UCSD-AML1 (cell line): ENCODE data around the gene KTN1.

Experiments
- DNase-seq: peaks from one replicate; lab custom pipeline; 2025; ENCODE audit not compliant: unreplicated experiment; lab: John Stamatoyannopoulos, UW

The KTN1 gene

DNA sequence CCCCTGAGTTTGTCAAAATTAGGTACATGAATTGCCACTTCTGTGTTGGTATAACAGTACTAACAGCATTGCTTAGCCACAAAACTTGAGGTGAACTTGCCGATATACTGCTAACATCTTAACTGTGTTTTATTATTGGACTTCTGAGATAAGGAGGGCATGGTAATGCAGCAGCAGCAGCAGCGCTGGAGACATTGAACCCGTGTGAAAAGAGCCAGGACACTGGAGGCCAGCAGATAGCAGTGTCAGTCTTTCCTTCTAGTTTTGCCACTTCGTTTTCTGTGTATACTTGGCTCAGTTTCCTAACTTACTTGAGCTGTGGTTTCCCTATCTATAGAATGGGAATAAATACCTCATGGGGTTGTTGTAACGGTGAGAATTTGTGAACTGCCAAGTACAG, 82.7 kb downstream of the KTN1 start:
- DNase-seq, result no peak

DNA sequence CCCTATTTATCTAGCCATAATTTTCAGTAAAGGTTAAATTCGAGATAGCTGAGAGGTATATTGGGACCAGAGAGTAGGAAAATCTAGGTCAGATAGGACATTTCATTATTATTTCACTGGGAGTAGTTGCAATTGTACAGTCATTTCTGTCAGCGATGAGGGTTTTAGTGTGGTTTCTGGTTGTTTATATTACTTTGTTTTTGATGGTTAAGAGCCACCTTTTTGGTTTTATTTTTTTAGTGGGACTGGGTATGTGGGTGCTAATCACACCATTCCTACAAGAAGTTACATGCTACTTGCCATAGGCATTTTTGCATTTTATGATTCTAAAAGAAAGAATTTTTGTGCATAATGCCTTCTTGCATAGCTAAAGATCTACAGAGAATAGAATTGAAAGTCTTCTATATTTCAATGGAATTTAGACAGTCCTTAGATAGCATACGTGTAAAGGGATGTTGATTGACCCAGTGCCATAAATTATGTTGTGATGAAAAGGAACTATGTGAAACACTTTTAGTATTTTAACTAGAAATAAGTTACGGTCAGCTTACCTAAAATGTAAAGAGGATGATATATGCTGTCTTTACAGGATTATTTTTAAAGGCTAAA, 85.2 kb downstream of the KTN1 start:
- DNase-seq, result no peak

DNA sequence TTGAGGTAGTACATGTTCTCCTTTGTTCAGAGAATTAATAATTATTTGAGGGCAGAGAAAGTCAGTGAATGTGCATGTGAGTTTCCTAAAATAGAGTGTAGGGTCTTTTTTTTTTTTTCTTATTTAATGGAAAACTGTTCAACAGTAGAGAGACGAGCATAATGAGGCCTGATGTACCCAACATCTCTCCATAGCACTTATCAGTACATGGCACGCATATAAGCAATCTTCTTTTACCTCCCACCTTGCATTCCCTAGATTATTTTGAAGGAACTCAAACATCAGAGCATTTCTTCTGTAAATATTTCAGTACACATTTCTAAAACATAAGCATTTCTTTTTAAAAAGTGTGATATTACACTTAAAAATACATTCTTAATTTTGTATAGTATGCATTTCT, 87.8 kb downstream of the KTN1 start:
- no peak for DNase-seq

DNA sequence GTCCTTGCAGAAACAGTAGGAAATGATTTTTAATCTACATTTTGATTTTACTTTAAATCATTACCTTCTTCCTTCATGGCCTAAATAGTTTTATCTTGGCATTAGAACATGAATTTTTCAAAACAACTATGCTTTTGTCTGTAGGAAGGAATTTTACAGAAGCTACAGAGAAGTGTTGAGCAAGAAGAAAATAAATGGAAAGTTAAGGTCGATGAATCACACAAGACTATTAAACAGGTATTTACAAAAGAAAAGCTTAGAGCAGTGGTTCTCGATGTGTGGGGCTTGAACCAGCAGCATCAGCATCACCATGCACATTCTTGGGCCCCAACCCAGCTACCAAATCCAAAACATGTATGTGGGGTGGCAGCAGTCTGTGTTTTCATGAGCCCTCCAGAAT, 91.6 kb downstream of the KTN1 start:
- DNase-seq, result no peak

DNA sequence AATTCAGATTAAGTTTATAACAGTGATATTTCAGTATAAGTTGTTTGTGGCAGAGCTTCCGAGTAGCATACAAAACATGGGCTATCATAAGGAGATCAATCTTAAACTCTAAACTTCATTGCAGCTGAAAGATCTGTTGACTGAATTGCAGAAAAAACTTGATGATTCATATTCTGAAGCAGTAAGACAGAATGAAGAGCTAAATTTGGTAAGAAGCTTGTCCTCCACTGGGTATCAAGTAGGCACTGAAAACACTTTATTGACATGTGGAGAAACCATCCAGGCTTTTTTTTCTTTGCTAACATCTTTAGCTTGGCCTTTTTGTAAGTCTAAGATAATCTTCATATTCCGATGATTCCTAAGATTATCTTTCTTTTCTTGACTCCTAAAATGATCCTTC, 93.0 kb downstream of the KTN1 start:
- DNase-seq, result no peak

DNA sequence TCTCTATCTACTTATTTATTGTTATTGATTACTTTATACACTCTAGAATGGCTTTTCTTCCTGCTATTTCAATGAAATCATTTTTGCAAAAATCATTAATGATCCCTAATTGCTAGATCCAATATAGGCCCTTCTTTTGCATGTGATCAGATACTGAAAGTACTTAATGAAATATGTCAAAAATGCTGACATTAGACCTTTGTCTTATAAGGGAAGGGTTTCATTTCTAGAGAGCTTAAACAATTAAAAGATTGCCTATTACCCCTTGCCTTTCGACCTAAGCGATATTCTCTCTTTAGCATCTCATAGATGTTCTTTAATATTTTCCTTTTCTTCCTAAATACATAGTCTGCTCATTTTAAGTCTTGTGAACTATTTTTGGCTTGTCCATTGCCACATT, 101.1 kb downstream of the KTN1 start:
- DNase-seq, result no peak

DNA sequence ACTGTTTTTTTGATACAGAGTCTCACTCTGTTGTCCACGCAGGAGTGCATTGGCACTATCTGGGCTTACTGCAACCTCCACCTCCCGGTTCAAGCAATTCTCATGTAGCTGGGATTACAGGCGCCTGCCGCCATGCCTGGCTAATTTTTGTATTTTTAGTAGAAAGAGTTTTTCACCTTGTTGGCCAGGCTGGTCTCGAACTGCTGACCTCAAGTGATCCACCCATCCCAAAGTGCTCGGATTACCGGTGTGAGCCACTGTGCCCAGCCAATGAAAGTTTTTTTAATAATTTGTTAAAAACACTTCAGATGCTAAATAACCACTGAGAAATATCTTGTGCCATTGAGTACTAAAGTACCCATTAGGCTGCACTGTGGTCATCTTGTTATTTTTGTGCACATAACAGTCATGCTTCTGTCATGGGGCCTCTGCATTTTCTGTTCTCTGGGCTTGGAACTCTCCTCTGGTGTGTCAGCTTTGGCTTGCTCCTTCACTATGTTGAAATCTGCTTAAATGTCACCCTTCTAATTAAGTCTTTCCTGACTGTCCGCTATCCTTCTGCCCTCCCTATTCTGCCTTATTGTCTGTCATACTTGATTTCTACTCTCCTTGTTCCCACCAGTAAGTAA, 105.1 kb downstream of the KTN1 start:
- no peak for DNase-seq

DNA sequence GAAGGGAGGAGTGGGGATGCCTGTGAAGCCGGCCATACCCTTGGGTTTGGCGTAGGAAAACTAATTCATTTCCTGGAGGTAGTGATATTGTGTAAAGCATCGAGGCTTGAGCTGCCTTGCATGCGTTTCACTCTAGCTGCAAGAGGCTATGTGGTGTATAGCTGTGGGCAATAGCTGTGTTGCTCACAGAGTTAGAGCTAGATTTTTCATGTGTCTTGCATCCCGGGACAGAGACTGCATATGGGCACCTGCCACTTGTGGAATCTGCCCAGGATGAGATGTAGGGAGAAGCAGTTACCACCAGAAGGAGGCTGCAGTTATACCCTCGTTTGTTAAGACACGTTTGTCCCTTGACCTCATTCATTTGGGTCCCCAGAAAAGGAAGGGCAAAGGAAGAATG, 106.7 kb downstream of the KTN1 start:
- no peak for DNase-seq

DNA sequence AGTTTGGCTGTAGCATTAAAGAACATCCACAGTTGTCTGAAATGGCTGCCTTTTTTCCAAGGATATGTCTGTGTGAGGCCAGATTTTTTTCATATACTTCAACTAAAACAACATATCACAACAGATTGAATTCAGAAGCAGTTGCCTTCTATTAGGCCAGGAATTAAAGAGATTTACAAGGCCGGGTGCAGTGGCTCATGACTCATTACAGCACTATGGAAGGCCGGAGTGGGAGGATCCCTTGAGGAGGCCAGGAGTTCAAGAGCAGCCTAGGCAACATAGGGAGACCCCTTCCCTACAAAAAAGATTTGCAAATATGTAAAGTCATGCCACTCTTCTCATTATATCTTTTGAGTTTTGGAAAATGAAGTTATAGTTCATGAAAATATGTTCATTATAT, 108.6 kb downstream of the KTN1 start:
- DNase-seq, result no peak

DNA sequence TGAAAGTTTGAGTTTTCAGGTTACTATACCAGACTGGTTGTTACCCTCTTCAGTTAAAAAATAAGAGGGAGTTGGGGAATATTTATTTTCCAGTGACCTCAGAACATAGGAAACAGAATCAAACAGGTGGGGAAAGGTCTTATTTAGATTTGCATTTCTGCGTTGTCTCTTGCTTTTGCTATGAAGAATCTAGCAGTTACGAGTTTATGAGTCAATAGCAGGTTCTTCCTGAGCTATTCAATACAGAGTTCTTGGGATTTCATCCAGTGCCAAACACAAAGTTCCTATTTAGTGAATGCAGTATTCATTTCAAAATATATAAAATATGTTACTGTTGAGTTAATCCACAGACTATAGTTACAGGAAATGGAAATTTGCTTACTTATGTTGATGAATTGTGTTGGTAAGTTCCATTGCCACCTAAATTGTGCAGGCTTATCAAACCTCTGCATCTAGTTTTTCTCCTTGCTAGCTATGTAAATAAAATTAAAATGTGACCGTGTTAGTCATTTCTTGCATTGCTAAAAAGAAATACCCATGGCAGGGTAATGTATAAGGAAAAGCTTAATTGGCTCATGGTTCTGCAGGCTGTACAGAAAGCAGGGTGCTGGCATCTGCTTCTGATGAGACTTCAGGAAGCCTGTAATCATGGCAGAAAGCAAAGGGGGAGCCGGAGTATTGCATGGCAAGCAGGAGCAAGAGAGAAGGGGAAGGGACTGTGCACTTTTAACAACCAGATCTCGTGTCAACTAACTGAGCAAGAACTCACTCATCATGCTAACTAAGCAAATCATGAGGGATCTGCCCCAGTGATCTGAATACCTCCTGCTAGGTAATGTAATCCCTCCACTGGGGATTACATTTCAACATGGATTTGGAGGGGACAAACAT, 110.2 kb downstream of the KTN1 start:
- DNase-seq, result no peak

DNA sequence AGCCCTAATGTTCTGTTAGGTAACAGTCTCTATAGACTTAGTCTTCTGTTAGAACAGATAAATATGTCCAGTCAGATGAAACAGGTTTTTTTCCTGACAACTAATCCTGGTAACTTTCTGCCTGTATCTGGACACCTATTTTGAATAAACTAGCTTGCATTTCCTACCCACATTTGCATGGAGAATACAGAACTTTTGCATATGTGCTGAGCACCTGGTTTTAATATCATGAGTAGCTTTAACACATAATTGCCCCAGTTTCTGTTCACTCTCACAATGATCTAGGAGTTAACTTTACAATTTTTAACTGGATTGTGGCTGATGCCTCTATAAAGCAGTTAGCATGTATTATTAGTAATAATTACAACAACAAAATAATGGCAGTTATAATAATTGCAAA, 111.7 kb downstream of the KTN1 start:
- no peak for DNase-seq

DNA sequence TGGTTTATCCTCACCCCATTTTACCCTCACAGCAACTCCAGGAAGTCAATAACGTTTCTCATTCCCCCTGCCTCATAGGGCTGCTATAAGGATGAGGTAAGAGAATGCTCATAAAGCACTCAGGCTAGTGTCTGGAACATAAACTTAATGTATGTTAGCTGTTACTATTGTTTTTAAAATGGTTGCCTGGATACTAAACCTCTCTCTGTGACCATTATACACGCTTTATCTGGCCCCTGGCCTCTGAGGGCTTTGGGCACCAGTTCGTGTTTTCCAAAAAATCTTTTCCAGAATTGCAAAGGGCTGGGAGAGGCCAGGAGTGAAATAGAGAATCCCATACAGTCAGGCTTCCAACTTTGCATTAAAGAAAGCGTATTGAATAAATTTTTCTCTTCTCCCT, 113.9 kb downstream of the KTN1 start:
- no peak for DNase-seq

DNA sequence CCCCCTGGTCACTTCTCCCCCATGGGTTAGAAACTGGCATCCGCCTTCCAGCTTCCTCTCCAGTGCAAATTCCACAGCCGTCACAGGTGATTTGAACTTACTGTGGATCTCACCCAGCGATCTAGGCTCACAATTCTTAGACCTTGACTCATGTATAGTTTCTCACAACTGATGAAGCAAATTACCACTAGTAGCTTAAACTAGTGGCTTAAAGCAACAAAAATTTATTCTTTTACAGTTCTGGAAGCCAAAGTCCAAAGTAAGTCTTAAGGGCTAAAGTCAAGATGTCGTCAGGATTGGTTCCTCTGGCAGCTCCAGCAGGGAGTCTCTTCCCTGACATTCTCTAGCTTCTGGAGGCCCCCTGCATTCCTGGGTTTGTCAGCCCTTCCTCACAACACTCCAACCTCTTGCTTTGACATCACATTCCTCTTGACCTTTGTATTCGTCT, 117.4 kb downstream of the KTN1 start:
- DNase-seq, result no peak

DNA sequence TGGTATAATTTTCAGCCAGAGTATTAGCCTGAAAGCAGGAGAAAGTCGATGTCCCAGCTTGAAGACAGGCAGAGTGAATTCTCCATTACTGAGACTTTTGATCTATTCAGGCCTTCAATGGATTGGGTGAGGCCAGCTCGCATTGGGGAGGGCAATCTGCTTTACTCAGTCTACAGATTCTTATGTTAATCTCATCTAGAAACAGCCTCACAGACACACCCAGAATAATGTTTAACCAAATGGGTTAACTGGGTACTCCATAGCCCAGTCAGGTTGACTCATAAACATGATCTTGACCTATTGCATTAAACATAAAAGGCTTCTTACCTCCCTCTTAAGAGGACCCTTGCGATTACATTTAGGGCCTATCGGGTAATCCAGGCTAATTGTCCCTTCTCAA, 118.0 kb downstream of the KTN1 start:
- no peak for DNase-seq

DNA sequence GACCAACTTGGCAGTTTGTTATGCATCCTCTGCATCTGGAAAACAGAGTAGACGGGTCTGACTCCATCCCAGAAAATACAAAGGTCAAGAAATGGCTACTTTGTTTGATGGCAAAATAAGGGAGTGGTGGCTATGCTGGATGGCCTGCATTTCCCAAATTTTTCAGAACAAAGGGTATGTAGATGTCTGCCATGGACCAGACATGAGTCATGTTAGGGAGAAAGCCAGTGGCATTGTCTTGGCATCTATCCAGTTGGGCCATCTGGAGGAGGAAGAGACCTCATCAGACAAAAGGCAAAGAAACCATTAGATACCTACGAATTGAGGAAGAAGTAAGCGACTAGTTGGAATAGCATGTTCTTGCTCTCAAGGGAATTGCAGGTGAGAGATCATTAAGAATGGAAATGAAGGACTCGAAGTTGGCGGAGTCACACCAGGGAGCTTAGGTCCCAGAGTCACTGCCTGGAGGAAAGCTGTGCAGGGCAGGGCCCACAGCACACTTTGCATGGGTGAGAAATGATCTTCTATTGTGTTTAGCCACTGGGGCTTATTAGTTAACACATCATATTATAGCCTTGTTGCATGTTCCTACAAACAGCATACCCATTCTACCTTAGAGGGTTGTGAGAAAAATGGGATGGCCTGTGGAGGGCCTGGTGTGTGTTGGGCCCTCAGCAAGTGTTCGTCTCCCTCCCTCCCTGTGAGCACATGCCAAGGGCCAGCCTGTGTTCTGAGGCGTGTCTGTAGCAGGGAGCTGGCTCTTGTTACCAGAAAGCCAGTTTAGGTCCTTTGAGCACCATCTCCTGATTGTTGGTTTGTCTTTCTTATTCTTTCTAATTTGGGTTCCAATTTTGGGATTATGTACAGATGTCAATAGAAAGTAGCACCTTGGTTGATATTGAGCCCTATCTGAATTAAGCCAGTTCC, 119.4 kb downstream of the KTN1 start:
- no peak for DNase-seq

DNA sequence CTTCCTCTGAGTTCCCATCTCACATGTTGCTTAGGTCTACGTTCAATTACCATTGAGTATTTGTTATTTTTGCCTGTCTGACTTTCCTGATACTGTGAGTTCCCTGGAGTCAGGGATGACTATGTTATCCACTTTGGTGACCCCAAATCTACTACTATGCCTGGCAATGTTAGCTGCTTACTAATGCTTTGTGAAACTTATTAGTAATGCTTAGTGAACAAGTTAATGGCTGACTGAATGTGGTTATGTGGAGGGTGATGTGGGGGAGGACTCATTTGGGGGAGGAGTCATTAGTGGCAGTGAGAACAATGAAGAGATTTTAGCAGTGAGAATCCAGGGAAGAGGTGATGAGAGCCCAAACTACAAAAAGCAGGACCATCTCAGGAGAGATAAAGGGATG, 121.6 kb downstream of the KTN1 start:
- no peak for DNase-seq

DNA sequence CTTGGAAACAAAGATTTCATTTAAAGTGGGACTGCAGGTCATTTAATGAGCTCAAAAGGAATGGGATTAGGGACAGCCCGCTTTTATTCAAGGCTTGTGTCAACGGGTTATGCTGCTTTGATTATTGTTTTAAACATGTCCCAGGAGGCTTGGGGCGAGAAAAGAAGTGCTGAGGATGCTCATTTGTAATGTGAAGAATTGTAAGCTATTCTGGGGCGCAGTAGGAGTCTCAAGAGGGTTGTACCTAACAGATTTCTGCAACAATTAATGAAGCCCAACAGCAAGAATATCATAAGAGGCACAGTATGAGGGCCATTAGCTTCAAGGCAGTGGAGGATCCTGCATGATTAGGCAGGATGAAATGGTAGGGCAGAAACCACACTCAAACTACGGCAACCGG, 122.5 kb downstream of the KTN1 start:
- no peak for DNase-seq

DNA sequence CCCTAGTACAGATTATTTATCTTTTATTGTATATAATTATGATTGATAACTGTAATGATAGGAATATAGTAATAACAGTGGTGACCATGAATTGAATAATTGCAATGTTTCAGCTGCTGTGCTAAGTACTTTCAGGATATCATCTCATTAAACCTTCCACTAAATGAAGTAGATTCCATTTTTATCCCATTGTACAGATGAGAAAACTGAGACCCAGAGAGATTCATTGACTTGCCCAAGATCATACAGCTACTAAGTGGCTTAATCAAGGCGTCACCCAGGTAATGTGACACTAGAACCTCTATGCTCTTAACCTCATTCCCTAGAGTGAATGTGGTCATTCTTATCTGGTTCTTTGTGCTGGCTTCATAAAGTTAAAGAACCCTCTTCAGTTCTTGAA, 124.6 kb downstream of the KTN1 start:
- no peak for DNase-seq

DNA sequence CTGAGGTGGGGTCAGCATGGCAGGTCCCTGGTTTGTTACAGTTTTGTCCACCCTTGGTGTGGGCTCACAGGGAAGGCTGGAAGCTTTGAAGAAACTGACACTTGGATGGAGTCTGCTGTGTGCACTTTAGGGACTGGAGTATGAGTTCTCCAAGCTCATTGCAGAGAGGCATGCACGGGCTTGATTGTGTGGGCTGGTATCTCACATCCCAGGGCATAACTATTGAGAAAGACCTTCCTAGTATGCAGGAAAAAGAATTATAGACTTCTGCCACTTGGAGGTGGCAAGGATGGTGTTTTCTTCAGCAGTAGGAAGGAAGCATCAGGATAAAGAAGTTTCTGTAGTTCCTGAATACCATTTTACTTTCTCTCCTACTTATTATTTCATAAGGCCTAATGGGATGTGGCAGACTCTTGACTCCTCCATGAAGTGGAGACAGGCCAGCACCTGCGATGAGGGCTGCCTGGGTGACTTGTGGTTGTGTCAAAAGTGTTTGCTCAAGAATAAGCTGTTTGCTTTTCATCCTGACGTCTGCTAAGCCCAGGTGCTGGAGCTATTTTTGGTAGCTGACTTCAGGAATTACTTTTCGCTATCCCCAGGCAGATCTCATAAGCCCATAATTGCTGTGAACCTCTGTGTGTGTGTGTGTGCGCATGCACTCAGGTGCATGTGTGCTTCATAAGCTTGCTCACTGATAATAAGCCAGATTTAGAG, 125.8 kb downstream of the KTN1 start:
- no peak for DNase-seq

DNA sequence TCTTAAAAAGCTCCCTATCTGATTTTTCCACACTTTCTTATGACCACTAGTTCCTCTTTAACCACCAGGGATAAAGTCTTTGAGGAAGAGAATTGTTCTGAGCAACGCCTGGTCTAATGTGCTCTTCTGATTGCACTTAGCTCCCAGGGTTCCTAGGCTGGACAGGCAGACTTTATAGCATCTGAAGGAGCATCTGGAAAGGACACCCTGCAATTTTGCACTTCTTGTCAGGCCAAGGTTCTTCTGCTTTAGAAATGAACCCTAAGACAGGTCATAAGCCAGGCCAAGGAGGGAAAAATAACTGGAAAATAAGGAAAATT, 126.3 kb downstream of the KTN1 start:
- no peak for DNase-seq

DNA sequence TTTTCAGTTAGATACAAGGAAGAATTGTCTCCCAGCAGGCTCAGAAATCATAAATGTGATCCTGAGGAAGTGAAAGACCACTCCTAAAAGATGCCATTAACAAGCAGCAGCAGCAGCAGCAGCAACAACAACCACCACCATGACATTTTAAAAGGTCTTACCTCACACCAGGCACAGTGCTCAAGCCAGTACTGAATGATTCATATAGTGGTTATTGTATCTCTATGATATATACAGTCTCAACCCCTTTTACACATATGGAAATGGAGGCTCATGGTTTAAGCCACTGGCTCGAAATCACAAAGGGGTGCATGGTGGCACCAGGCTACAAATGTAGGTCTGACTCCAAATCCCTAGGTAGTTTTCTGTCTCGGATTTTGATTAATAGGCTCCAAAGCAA, 126.9 kb downstream of the KTN1 start:
- DNase-seq, result no peak
